ENCODE results near the gene ALG12.

Gene ALG12

GRCh38 chr22:49880281-49880680, 38.0 kb downstream of the ALG12 start:
- H3K36me3 ChIP-seq (replicated peaks; ENCODE audit: insufficient read depth, low read length), result peaks cover 18% of the 10 kb centered on the region; the same call in 1 of the 2 replicates
- no peaks in the 10 kb centered on the region for H3K27me3 ChIP-seq (replicated peaks; ENCODE audit: insufficient read depth, low read length)
- H3K9me2 ChIP-seq (replicated peaks; ENCODE audit: insufficient read depth, low read length), result no peaks in the 10 kb centered on the region
- peaks cover 16% of the 10 kb centered on the region for H3K4me1 ChIP-seq (ENCODE audit: low read length)
- no peak for DNase-seq
- no peaks in the 10 kb centered on the region for H4K20me1 ChIP-seq (ENCODE audit: insufficient read depth, low read length)
- no peak overlapping the region for H3K9ac ChIP-seq (ENCODE audit: low read length)
- peaks cover 9% of the 10 kb centered on the region for H3F3A ChIP-seq (ENCODE audit: insufficient read depth, low read length)
- no peak overlapping the region for H3K4me2 ChIP-seq (ENCODE audit: low read depth, low read length)
- peaks cover 94% of the 10 kb centered on the region for H3K79me2 ChIP-seq (ENCODE audit: low read length)
- no peaks in the 10 kb centered on the region for H3K9me3 ChIP-seq (replicated peaks; ENCODE audit: insufficient read depth, low read length)
- H3K27ac ChIP-seq (ENCODE audit: low read length), result no peak overlapping the region
- H2AFZ ChIP-seq (ENCODE audit: low read length), result no peak overlapping the region
- TF ChIP-seq EZH2 (optimal IDR thresholded peaks at IDR 0.05; ENCODE audit: low read depth, low read length), result no peak
- no peak for TF ChIP-seq EZH2phosphoT487 (IDR thresholded peaks at IDR 0.05; ENCODE audit: low read length)
- no peak for TF ChIP-seq CTCF (IDR thresholded peaks at IDR 0.05; ENCODE audit: low read length)
- no peak overlapping the region for H3K4me3 ChIP-seq (ENCODE audit: low read length)

- Histone ChIP-seq H3K4me1 (ENCODE audit: low read length) (peaks cover 16% of the 10 kb centered on the region), H3K27me3 (replicated peaks; ENCODE audit: insufficient read depth, low read length) (no peaks in the 10 kb centered on the region), H3K27ac (ENCODE audit: low read length) (no peak overlapping the region), H3K4me2 (ENCODE audit: low read depth, low read length) (no peak overlapping the region), H2AFZ (ENCODE audit: low read length) (no peak overlapping the region), H3F3A (ENCODE audit: insufficient read depth, low read length) (peaks cover 9% of the 10 kb centered on the region), H3K9me3 (replicated peaks; ENCODE audit: insufficient read depth, low read length) (no peaks in the 10 kb centered on the region), H3K79me2 (ENCODE audit: low read length) (peaks cover 94% of the 10 kb centered on the region), H3K9me2 (replicated peaks; ENCODE audit: insufficient read depth, low read length) (no peaks in the 10 kb centered on the region), H3K36me3 (replicated peaks; ENCODE audit: insufficient read depth, low read length) (peaks cover 15% of the 10 kb centered on the region; the same call in 1 of the 2 replicates), H4K20me1 (ENCODE audit: insufficient read depth, low read length) (no peaks in the 10 kb centered on the region), H3K4me3 (ENCODE audit: low read length) (no peak overlapping the region), H3K9ac (ENCODE audit: low read length) (no peak overlapping the region)
- no peak for TF ChIP-seq EZH2 (optimal IDR thresholded peaks at IDR 0.05; ENCODE audit: low read depth, low read length)
- TF ChIP-seq EZH2phosphoT487 (IDR thresholded peaks at IDR 0.05; ENCODE audit: low read length), result no peak
- TF ChIP-seq CTCF (IDR thresholded peaks at IDR 0.05; ENCODE audit: low read length), result no peak
- DNase-seq, result no peak
Measured at GRCh38 chr22:49879871-49880270, 38.4 kb downstream of the ALG12 start.

- H3K4me1 ChIP-seq (ENCODE audit: low read length), result peaks cover 16% of the 10 kb centered on the region
- no peak overlapping the region for H3K9ac ChIP-seq (ENCODE audit: low read length)
- peaks cover 90% of the 10 kb centered on the region for H3K79me2 ChIP-seq (ENCODE audit: low read length)
- H3K9me2 ChIP-seq (replicated peaks; ENCODE audit: insufficient read depth, low read length), result no peaks in the 10 kb centered on the region
- no peak overlapping the region for H3K4me3 ChIP-seq (ENCODE audit: low read length)
- H3F3A ChIP-seq (ENCODE audit: insufficient read depth, low read length), result peaks cover 9% of the 10 kb centered on the region
- no peak overlapping the region for H2AFZ ChIP-seq (ENCODE audit: low read length)
- TF ChIP-seq EZH2 (optimal IDR thresholded peaks at IDR 0.05; ENCODE audit: low read depth, low read length) (no peak), EZH2phosphoT487 (IDR thresholded peaks at IDR 0.05; ENCODE audit: low read length) (no peak), CTCF (IDR thresholded peaks at IDR 0.05; ENCODE audit: low read length) (no peak)
- no peak for DNase-seq
- no peak overlapping the region for H3K4me2 ChIP-seq (ENCODE audit: low read depth, low read length)
- H4K20me1 ChIP-seq (ENCODE audit: insufficient read depth, low read length), result no peaks in the 10 kb centered on the region
- no peaks in the 10 kb centered on the region for H3K27me3 ChIP-seq (replicated peaks; ENCODE audit: insufficient read depth, low read length)
- H3K27ac ChIP-seq (ENCODE audit: low read length), result no peak overlapping the region
- peaks cover 3% of the 10 kb centered on the region; the same call in 1 of the 2 replicates for H3K36me3 ChIP-seq (replicated peaks; ENCODE audit: insufficient read depth, low read length)
- H3K9me3 ChIP-seq (replicated peaks; ENCODE audit: insufficient read depth, low read length), result no peaks in the 10 kb centered on the region
Measured at GRCh38 chr22:49878206-49878605, 40.0 kb downstream of the ALG12 start.
